IMR-90 (cell line): Measurements from ENCODE around the gene NNT. TPM values are rescaled to one million over a fixed set of nuclear protein-coding genes. Genes with fewer than 3 reads are reported as not detected.
A peak's percentile ranks its signal among the peaks of the same experiment; 100 is the strongest.

ENCODE experiments used
- ATAC-seq: fragments of 200-7000 bp; cut with Tn5 transposase; 2 replicates; pipeline ENCODE4 v1.9.1; 2020; ENCODE audit warnings: low read depth, mild to moderate bottlenecking, moderate library complexity
- BruUV-seq: library from RNA; stranded (reverse); fragments of 400-500 nt; replicated peaks from 2 replicates; lab custom pipeline; 2021; lab: Mats Ljungman, UMichigan
- CTCF ChIA-PET: fragments of 300-600 bp; formaldehyde crosslinking; extraction: SDS; loops from one replicate; lab custom pipeline; 2021; ENCODE audit warnings: antibody characterized with exemption; lab: Yijun Ruan, JAX
- POLR2A ChIA-PET: fragments of 300-600 bp; sonication (Branson Sonifier 250); formaldehyde crosslinking; loops from one replicate; lab custom pipeline; 2022; ENCODE audit warnings: antibody characterized with exemption; ENCODE audit not compliant: unreplicated experiment; lab: Charles Lee
- DNase-seq: peaks from one replicate; pipeline ENCODE4 v3.0.0; 2013
- H2AFZ ChIP-seq: replicated peaks from 2 replicates; pipeline ENCODE3; 2013; ENCODE audit warnings: low read length, mild to moderate bottlenecking; ENCODE audit not compliant: poor library complexity
- H2AK5ac ChIP-seq: 2 replicates; pipeline ENCODE4 v1.6.1; 2013; ENCODE audit warnings: low read depth, low read length, inconsistent platforms
- H2AK9ac ChIP-seq: replicated peaks from 2 replicates; pipeline ENCODE3; 2013; ENCODE audit warnings: mild to moderate bottlenecking, low read depth, low read length, moderate library complexity; ENCODE audit not compliant: poor library complexity
- H2BK120ac ChIP-seq: 2 replicates; pipeline ENCODE4 v1.6.1; 2013; ENCODE audit warnings: low read depth, low read length, inconsistent platforms
- H2BK15ac ChIP-seq: 3 replicates; pipeline ENCODE4 v1.6.1; 2013; ENCODE audit warnings: low read depth, low read length, inconsistent platforms
- H2BK20ac ChIP-seq: 2 replicates; pipeline ENCODE4 v1.6.1; 2013; ENCODE audit warnings: low read depth, mild to moderate bottlenecking, inconsistent platforms, low read length, moderate library complexity
- H2BK5ac ChIP-seq: 2 replicates; pipeline ENCODE4 v1.6.1; 2013; ENCODE audit warnings: mild to moderate bottlenecking, low read depth, low read length, inconsistent platforms; ENCODE audit not compliant: poor library complexity, severe bottlenecking
- H3K14ac ChIP-seq: replicated peaks from 2 replicates; pipeline ENCODE4 v1.6.1; 2013; ENCODE audit warnings: low read depth, low read length, inconsistent platforms
- H3K18ac ChIP-seq: 2 replicates; pipeline ENCODE4 v1.6.1; 2013; ENCODE audit warnings: low read depth, low read length, control low read depth
- H3K23ac ChIP-seq: 2 replicates; pipeline ENCODE4 v1.6.1; 2013; ENCODE audit warnings: low read depth, low read length, inconsistent platforms
- H3K27ac ChIP-seq: 2 replicates; pipeline ENCODE4 v1.5.1; 2013; ENCODE audit warnings: mild to moderate bottlenecking, control low read depth, low read length; ENCODE audit not compliant: insufficient read depth
- H3K27me3 ChIP-seq: 2 replicates; pipeline ENCODE4 v1.6.1; 2013; ENCODE audit warnings: low read length; ENCODE audit not compliant: control insufficient read depth, insufficient read depth
- H3K36me3 ChIP-seq: 2 replicates; pipeline ENCODE4 v1.6.1; 2013; ENCODE audit warnings: low read length, mixed read lengths; ENCODE audit not compliant: control insufficient read depth, insufficient read depth
- H3K4ac ChIP-seq: 2 replicates; pipeline ENCODE4 v1.6.1; 2013; ENCODE audit warnings: low read depth, low read length, inconsistent platforms
- H3K4me1 ChIP-seq: 2 replicates; pipeline ENCODE4 v1.6.1; 2013; ENCODE audit warnings: low read length, mixed read lengths; ENCODE audit not compliant: control insufficient read depth, insufficient read depth
- H3K4me2 ChIP-seq: 2 replicates; pipeline ENCODE4 v1.6.1; 2013; ENCODE audit warnings: low read depth, mild to moderate bottlenecking, control low read depth, low read length, moderate library complexity
- H3K4me3 ChIP-seq: 2 replicates; pipeline ENCODE4 v1.5.1; 2013; ENCODE audit warnings: low read depth, mild to moderate bottlenecking, control low read depth, low read length, moderate library complexity; ENCODE audit not compliant: insufficient read depth
- H3K56ac ChIP-seq: 2 replicates; pipeline ENCODE4 v1.6.1; 2013; ENCODE audit warnings: low read length, inconsistent platforms; ENCODE audit not compliant: insufficient read depth; ENCODE audit errors: extremely low read depth
- H3K79me1 ChIP-seq, 2 experiments: 2 replicates each; pipeline ENCODE4 v1.6.1; 2013; ENCODE audit warnings: low read length in 2 of 2, inconsistent platforms in 1 of 2, low read depth in 1 of 2
- H3K9ac ChIP-seq: 2 replicates; pipeline ENCODE4 v1.6.1; 2013; ENCODE audit warnings: low read depth, low read length, control low read depth
- H3K9me1 ChIP-seq: 2 replicates; pipeline ENCODE4 v1.6.1; 2013; ENCODE audit warnings: low read length, inconsistent platforms; ENCODE audit not compliant: insufficient read depth
- H3K9me3 ChIP-seq: 2 replicates; pipeline ENCODE4 v1.6.1; 2013; ENCODE audit warnings: low read length; ENCODE audit not compliant: control insufficient read depth, insufficient read depth
- H4K20me1 ChIP-seq: 2 replicates; pipeline ENCODE4 v1.6.1; 2013; ENCODE audit warnings: low read length, inconsistent platforms; ENCODE audit not compliant: insufficient read depth
- H4K5ac ChIP-seq: 2 replicates; pipeline ENCODE4 v1.6.1; 2013; ENCODE audit warnings: mild to moderate bottlenecking, low read depth, low read length, control low read depth
- H4K8ac ChIP-seq, 2 experiments: 2 replicates each; pipeline ENCODE4 v1.6.1; 2013; ENCODE audit warnings: low read depth in 2 of 2, low read length in 2 of 2, control low read depth in 1 of 2, inconsistent platforms in 1 of 2
- H4K91ac ChIP-seq: 2 replicates; pipeline ENCODE4 v1.6.1; 2013; ENCODE audit warnings: low read depth, low read length, inconsistent platforms; ENCODE audit not compliant: insufficient read depth
- BHLHE40 ChIP-seq: fragments of 150-350 bp; IDR thresholded peaks from 2 replicates; pipeline ENCODE4 v1.6.1; 2016; ENCODE audit warnings: mild to moderate bottlenecking, low read depth, low read length
- CHD1 ChIP-seq: IDR thresholded peaks from 2 replicates; pipeline ENCODE4 v1.6.1; 2012; ENCODE audit warnings: low read depth, low read length, improper control_type of control experiment
- MXI1 ChIP-seq: IDR thresholded peaks from 2 replicates; pipeline ENCODE4 v1.6.1; 2012; ENCODE audit warnings: low read depth, mild to moderate bottlenecking, low read length, moderate library complexity, borderline replicate concordance
- NFE2L2 ChIP-seq: fragments of 150-350 bp; IDR thresholded peaks from 2 replicates; pipeline ENCODE4 v1.6.1; 2016; ENCODE audit warnings: low read depth, mild to moderate bottlenecking, low read length
- POLR2A ChIP-seq: IDR thresholded peaks from 2 replicates; pipeline ENCODE4 v1.6.1; 2012; ENCODE audit warnings: mild to moderate bottlenecking, low read depth, low read length
- RFX5 ChIP-seq: IDR thresholded peaks from 2 replicates; pipeline ENCODE4 v1.8.0; 2012; ENCODE audit warnings: low read depth, mild to moderate bottlenecking, low read length, moderate library complexity
- WGBS, 2 experiments: methylation state at CpG; one replicate each; pipeline versions ENCODE4 v1.1.5 to v1.1.7; 2013; ENCODE audit warnings: missing lambda C conversion rate in 2 of 2; ENCODE audit not compliant: insufficient read length in 1 of 2; ENCODE audit errors: extremely low coverage in 2 of 2; 5-methylcytosine and 5-hydroxymethylcytosine counted together
- dilution Hi-C: fragments of 300-500 bp; cut with HindIII; formaldehyde crosslinking; loops from one replicate; pipeline ENCODE4 v1.14.3; 2018; ENCODE audit warnings: low sequenced_read_pairs; ENCODE audit not compliant: unreplicated experiment
- in situ Hi-C: fragments of 300-500 bp; cut with MboI; formaldehyde crosslinking; loops from 3 replicates; pipeline ENCODE4 v1.14.3; 2019; ENCODE audit warnings: low sequenced_read_pairs, inconsistent platforms, mixed read lengths
- intact Hi-C: fragments of 100-400 bp; cut with micrococcal nuclease; formaldehyde crosslinking; loops from 2 replicates; pipeline ENCODE4 v1.10.0; 2022
- polyA plus RNA-seq, 3 experiments: library from polyadenylated mRNA; depleted of rRNA; stranded (reverse); fragments of >200 nt; gene quantifications; 2 replicates each; pipeline ENCODE4 v1.2.3, GENCODE V29; 2012; ENCODE audit warnings: low replicate concordance in 1 of 3
- total RNA-seq: library from RNA; depleted of rRNA; stranded (reverse); fragments of >200 nt; gene quantifications from 2 replicates; pipeline ENCODE4 v1.2.3, GENCODE V29; 2012
- TF ChIP-seq, protein P1 (sequence below): fragments of 150-350 bp; IDR thresholded peaks from 2 replicates; pipeline ENCODE4 v1.6.1; 2017; ENCODE audit warnings: mild to moderate bottlenecking, antibody characterized with exemption, low read length, low read depth
- TF ChIP-seq, protein P2 (sequence below): conservative IDR thresholded peaks from 2 replicates; pipeline ENCODE4 v1.5.1; 2012; ENCODE audit warnings: mild to moderate bottlenecking, low read depth, low read length, improper control_type of control experiment

The NNT gene
- total and polyA plus RNA-seq, 2 of the 4 experiments (the other 2 are of a cell fraction), result 23.1 to 57.2 TPM

DNA sequence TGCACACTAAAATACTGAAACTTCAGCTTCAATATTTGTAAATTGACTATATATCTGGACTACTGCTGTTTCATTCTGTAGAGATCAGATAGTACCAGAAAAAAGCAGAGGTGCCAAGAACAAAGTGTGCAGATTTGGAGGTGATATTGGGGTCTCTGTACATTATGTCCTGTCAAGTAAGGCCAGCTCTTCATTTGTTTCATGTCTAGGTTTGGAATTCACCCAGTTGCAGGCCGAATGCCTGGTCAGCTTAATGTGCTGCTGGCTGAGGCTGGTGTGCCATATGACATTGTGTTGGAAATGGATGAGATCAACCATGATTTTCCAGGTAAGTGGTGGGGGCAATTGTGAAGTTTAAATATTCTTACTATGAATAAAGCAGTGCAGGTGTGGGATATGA, 96.9 kb downstream of the NNT start:
- no peak for ATAC-seq
- no peak overlapping the region for H4K8ac ChIP-seq
- ChIA-PET POLR2A (no interaction called here), CTCF (no interaction called here)
- in situ Hi-C loops (no loop called here), dilution Hi-C loops (no loop called here), intact Hi-C loops (no loop called here)
- H3K56ac ChIP-seq, result no peak overlapping the region
- H4K91ac ChIP-seq, result no peak overlapping the region
- H3K9ac ChIP-seq, result no peak overlapping the region
- no peak overlapping the region for H3K27ac ChIP-seq
- H2BK15ac ChIP-seq, result no peak overlapping the region
- H3K9me3 ChIP-seq, result no peaks in the 10 kb centered on the region
- H2AK5ac ChIP-seq, result no peak overlapping the region
- H3K4ac ChIP-seq, result no peak overlapping the region
- H3K79me1 ChIP-seq, result peaks cover 9 to 13% of the 10 kb centered on the region in 2 experiments; a peak in 3 of 4 replicates
- no peak overlapping the region for H3K18ac ChIP-seq
- peaks cover 4% of the 10 kb centered on the region; the same call in 1 of the 2 replicates for H3K36me3 ChIP-seq
- H2AK9ac ChIP-seq, result peak overlapping the region; percentile 26
- no peak overlapping the region for H2BK120ac ChIP-seq
- no peak for TF ChIP-seq CHD1
- TF ChIP-seq RFX5, result no peak
- no peak for TF ChIP-seq NFE2L2
- TF ChIP-seq BHLHE40, result no peak
- TF ChIP-seq POLR2A, result no peak
- TF ChIP-seq, protein P1, sequence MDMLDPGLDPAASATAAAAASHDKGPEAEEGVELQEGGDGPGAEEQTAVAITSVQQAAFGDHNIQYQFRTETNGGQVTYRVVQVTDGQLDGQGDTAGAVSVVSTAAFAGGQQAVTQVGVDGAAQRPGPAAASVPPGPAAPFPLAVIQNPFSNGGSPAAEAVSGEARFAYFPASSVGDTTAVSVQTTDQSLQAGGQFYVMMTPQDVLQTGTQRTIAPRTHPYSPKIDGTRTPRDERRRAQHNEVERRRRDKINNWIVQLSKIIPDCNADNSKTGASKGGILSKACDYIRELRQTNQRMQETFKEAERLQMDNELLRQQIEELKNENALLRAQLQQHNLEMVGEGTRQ, result no peak
- TF ChIP-seq, protein P2, sequence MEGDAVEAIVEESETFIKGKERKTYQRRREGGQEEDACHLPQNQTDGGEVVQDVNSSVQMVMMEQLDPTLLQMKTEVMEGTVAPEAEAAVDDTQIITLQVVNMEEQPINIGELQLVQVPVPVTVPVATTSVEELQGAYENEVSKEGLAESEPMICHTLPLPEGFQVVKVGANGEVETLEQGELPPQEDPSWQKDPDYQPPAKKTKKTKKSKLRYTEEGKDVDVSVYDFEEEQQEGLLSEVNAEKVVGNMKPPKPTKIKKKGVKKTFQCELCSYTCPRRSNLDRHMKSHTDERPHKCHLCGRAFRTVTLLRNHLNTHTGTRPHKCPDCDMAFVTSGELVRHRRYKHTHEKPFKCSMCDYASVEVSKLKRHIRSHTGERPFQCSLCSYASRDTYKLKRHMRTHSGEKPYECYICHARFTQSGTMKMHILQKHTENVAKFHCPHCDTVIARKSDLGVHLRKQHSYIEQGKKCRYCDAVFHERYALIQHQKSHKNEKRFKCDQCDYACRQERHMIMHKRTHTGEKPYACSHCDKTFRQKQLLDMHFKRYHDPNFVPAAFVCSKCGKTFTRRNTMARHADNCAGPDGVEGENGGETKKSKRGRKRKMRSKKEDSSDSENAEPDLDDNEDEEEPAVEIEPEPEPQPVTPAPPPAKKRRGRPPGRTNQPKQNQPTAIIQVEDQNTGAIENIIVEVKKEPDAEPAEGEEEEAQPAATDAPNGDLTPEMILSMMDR, result no peak
- no peak for TF ChIP-seq MXI1
- H3K23ac ChIP-seq, result no peak overlapping the region
- no peak overlapping the region for H2BK20ac ChIP-seq
- no peaks in the 10 kb centered on the region for H3K9me1 ChIP-seq
- no TSS peak for BruUV-seq
- no peak overlapping the region for H3K14ac ChIP-seq
- no peak for DNase-seq
- no peaks in the 10 kb centered on the region for H3K27me3 ChIP-seq
- no peak overlapping the region for H2AFZ ChIP-seq
- no CpG with 5 or more reads among the region's 1 CpG for whole genome bisulfite sequencing, 2 experiments
- no peaks in the 10 kb centered on the region for H4K20me1 ChIP-seq
- no peaks in the 10 kb centered on the region for H3K4me1 ChIP-seq
- no peak overlapping the region for H3K4me2 ChIP-seq
- no peak overlapping the region for H2BK5ac ChIP-seq
- H4K5ac ChIP-seq, result no peak overlapping the region
- no peak overlapping the region for H3K4me3 ChIP-seq
